Measurements from ENCODE around the gene NEDD8.

DNA sequence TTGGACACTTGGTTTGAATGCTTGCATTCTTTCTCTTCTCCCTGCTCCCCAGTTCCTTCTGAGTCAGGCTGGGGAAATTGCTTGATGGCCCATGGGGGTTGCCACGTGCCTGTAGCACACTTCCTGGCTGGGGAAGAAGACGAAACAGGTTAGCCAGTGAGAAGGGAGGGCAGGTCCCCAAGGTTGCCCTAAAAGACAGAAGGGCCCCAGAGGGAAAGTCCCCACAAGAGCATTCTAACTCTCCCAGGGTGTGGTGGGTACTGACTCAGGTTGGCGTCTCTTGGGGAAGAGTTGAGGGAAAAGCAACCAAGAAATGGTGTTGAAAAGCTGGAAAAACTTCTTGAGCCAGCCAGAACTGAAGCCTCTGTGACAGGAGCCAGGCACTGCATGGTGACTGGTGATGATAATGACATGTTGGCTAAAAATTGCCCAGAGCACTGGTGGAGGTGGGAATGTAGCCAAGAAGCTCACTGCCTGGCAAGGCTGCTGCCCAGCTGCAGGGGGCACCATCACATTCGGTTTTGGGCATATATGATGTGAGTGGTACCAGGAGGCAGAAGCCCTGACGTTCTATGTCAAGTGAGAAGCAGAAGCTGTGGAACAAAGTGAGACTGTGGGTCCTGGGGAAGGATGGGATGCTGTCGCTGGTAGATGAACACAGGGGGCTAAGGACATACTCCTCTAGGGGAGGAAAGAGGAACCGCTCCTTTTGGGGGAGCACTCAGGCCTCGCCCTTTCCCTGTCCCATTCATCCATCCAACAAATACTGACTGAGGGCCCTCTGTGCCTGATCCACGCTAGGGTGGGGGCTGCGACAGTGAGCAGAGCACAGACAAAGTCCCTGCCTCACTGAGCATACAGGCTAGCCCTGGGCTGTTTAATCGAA, 47.4 kb upstream of the NEDD8 start:
- TF ChIP-seq, protein P1, sequence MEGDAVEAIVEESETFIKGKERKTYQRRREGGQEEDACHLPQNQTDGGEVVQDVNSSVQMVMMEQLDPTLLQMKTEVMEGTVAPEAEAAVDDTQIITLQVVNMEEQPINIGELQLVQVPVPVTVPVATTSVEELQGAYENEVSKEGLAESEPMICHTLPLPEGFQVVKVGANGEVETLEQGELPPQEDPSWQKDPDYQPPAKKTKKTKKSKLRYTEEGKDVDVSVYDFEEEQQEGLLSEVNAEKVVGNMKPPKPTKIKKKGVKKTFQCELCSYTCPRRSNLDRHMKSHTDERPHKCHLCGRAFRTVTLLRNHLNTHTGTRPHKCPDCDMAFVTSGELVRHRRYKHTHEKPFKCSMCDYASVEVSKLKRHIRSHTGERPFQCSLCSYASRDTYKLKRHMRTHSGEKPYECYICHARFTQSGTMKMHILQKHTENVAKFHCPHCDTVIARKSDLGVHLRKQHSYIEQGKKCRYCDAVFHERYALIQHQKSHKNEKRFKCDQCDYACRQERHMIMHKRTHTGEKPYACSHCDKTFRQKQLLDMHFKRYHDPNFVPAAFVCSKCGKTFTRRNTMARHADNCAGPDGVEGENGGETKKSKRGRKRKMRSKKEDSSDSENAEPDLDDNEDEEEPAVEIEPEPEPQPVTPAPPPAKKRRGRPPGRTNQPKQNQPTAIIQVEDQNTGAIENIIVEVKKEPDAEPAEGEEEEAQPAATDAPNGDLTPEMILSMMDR (IDR thresholded peaks at IDR 0.05) = peak; percentile 53
- TF ChIP-seq EZH2 (IDR thresholded peaks at IDR 0.05; ENCODE audit: borderline replicate concordance, insufficient read depth, low read depth, low read length, poor library complexity, severe bottlenecking) = no peak
